AG09319 (cell line): ENCODE measurements around the gene TTLL11.

Experiments used
- DNase-seq: peaks from one replicate; pipeline ENCODE4 v3.0.0-alpha.2; 2010; ENCODE audit warnings: low read depth; ENCODE audit errors: extremely low read depth
- TF ChIP-seq, protein P1 (sequence below): IDR thresholded peaks from 2 replicates; pipeline ENCODE4 v1.5.1; 2011; ENCODE audit warnings: low read depth, mild to moderate bottlenecking, inconsistent platforms, low read length, moderate library complexity

Gene TTLL11

DNA sequence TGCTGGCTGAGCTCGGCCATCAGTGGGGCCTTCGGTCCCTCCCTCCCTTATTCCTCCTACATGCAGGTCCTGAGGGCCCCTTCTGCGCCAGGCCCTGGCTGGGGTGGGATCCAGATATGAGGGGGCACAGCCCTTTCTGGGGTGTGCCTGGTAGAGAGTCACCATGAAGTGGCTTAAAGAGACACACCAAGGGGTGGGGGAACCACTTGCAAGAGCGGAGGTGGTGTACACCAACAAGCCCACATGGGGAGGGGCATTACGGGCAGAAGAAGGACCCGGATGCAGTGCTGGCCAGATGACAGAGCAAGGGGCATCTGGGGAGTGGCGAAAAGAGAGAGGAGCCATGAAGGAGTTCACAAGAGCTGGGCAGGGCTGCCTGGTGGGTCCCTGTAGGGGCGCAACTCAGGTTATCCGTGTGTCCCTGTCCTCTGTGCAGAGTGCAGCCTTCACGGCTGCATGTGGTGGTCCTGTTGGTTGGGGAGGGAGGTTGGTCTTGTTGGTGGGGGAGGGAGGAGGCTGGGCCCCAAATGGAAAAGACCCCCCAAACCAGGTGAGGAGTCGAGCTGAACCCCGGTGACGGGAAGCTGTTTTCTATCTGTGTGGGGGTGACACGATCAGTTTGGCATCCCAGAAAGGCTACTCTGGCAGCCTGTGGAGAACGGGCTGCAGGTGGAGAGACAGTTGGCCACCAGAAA is 283.6 kb downstream of the TTLL11 start:
- no peak for DNase-seq
- TF ChIP-seq, protein P1, sequence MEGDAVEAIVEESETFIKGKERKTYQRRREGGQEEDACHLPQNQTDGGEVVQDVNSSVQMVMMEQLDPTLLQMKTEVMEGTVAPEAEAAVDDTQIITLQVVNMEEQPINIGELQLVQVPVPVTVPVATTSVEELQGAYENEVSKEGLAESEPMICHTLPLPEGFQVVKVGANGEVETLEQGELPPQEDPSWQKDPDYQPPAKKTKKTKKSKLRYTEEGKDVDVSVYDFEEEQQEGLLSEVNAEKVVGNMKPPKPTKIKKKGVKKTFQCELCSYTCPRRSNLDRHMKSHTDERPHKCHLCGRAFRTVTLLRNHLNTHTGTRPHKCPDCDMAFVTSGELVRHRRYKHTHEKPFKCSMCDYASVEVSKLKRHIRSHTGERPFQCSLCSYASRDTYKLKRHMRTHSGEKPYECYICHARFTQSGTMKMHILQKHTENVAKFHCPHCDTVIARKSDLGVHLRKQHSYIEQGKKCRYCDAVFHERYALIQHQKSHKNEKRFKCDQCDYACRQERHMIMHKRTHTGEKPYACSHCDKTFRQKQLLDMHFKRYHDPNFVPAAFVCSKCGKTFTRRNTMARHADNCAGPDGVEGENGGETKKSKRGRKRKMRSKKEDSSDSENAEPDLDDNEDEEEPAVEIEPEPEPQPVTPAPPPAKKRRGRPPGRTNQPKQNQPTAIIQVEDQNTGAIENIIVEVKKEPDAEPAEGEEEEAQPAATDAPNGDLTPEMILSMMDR = no peak

DNA sequence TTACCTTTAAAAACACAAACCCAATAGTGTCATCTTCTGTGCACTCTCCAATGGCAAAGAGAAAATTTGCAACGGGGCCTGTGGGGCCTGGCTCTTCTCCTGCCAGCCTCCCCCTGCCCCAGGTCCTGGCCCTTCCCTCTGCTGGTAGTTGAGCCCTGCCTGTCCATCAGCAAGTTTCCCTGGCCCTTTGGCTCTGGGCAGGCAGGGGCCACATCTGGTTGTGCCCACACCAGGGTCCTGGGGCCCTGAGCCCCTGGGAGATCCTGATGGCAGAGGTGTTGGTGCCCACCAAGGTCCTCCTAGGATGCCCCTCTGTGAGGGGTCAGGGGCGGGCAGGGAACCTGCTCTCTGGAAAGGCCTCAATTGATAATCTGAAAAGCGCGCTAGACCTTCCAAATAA is 284.3 kb downstream of the TTLL11 start:
- TF ChIP-seq, protein P1 = no peak
- no peak for DNase-seq

- TF ChIP-seq, protein P1 = no peak
- DNase-seq = no peak
Measured at GRCh38 chr9:121807823-121808278, 285.3 kb downstream of the TTLL11 start.

DNA sequence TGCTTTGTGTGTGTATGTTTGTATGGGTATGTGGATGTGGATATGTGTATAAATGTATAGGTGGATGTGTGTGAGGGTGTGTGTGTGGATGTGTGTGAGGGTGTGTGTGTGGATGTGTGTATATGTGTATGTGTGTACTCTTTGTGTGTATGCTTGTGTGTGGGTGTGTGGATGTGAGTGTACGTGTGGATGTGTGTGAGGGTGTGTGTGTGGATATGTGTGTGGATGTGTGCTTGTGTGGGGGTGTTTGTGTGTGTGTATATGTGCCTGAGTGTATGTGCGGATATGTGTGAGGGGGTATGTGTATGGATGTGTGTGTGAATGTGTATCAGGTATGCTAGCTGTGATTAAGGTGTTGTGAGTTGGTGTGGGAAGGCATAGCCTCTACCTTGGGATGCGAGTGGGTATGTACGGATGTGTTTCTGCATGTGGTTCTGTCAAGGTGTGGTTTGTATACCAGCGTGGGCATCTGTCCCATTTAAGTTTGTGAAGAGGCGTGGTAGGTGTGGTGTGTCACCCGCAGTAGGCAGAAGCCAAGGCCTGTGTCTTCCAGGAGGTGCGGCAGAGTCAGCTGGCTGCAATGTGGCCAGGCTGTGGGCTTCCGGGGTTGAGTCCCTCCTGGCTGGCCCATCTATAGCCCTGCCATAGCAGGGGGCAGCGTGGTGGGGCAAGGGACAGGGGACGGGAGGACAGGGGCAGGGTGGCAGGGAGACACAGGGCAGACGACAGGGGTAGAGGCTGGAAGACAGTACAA is 285.9 kb downstream of the TTLL11 start:
- DNase-seq = no peak
- TF ChIP-seq, protein P1 = no peak

GRCh38 chr9:121802753-121803152 is 290.4 kb downstream of the TTLL11 start:
- TF ChIP-seq, protein P1 = no peak
- DNase-seq = no peak

- DNase-seq = no peak
- TF ChIP-seq, protein P1 = no peak
Measured at GRCh38 chr9:121801579-121801978, 291.5 kb downstream of the TTLL11 start.

GRCh38 chr9:121800376-121800775 is 292.7 kb downstream of the TTLL11 start:
- TF ChIP-seq, protein P1 = no peak
- DNase-seq = no peak
